NOMO-1 treated with dmso at 0.1 percent for 144 hours (cell line): Measurements from ENCODE around the gene LY86.

Experiments
- DNase-seq: peaks from one replicate; lab custom pipeline; 2025; ENCODE audit not compliant: unreplicated experiment; lab: John Stamatoyannopoulos, UW

The LY86 gene

DNA sequence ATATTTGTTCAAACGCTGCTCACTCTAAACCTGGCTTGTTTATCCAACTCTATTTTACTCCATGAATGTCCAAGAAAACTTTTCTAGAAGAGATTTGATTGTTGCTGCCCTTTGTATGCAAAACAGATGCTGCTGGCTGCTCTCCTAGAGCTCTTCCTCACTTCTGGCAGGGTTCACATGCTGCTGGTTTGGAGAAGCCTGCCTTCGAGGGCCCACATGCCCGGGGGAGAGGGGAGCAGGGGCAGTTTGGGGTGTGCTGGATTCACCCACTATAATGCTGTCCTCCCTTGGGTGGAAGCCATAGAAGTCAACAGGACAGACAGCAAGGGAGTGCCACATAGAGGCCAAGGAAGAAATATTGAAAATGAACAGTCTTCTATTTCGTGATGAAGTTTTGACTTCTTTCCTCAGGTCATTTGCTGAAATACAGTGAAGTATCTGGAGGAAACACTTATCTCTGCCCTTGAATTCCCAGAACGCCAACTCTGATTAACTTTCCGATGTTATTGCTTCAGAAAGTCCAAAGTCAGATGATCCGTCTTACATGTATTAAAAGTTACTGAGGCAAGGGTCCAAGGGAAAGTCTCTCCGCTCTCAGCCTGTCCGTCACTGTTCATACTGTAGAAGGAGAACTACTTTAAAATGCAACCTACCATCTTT, 32.4 kb downstream of the LY86 start:
- no peak for DNase-seq

DNA sequence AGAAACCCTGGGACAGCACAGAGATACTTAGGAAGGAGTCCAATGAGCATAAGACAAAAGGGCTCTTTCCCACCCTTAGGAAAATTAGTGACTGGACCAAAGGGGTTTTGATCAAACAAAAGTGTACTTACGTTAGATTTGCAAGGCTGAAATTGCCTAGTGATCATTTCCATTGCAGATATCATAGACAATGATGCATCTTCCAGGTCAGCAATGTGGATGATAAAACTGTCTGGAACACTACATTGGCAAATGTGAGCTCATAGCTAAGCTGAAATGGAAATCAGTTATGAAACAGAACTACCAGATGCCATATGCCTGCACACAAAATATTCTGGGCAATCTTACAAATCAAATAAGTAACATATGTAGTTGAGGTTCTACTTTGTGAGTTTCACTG, 34.0 kb downstream of the LY86 start:
- no peak for DNase-seq

DNA sequence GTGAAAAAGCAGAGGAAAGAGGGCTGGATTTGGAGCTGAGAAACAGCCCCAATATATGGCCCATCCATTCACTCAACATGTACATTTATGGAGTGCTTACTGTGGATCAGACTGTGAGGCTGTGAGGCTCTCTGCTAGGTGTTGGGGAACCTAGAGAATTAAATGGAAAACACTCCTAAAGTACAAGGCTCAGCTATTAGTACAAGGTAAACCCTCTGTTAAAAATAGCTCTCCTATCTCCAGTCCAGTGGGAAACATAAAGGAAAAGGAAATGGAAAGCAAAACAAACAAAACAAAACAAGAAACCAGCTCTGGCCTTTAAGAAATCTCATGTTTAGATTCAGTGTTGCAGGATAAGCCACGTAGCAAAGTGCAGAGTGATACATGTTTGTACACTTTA, 35.0 kb downstream of the LY86 start:
- DNase-seq = no peak

DNA sequence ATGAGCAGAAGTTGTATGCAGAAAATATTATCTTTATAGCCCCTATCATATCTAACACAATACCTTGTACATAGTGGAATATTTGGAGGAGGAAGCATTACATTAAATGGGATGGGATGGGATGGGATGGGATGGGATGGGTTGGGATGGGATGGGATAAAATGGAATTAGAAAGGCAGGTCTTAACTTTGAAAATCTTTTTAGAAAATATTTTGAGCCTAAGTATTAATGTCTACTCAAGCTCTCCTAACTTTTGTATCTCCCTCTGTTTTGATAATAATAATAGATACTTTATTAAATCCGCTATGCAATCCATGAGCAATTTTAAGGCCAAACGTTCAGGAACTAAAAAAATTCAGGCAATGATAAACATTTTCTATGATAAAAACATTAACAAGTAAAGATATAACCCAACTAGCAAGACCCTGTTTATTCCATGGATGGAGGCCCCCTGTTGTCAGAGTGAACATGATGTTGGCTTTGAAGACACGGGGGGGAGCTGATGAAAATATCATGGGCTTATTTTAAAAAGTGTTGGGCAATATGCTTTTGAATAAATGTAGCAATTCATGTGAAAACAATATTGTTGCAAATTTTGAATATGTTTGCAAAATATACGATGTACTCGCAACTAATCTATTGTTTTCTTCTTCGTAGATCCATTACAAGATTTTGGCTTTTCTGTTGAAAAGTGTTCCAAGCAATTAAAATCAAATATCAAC, 35.9 kb downstream of the LY86 start:
- no peak for DNase-seq

DNA sequence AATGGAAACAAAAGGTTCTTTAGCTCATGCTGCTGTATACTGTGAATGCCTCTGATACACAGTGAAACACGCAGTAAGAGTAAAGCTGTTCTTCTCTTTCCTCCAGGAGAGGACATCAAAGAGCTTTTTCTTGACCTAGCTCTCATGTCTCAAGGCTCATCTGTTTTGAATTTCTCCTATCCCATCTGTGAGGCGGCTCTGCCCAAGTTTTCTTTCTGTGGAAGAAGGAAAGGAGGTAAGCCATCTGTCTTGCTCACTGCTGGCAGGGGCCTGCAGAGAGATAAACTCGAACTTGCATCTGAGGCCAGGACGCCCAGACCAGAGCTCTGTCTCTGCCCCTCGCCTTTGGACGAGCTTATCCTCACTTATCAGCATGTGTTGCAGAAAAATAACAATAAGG, 37.7 kb downstream of the LY86 start:
- DNase-seq = no peak

DNA sequence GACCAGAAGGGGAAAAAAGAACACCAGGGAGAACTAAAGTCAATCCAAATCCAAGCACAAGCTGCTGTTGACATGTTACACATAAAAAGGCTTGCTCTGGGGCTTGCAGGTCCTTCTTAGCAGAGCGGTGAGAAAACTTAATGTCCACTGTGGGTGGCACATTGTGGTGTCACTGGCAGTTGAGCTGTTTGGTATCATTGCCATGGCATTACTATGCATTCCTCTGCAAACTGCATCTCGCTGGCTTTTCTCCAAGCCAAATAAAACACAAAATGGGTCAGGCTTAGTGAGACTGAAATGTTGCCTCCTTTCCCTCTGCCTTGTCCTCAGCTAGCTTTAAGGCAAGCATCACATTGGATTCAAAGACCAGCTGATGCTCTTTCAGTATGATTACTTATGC, 40.9 kb downstream of the LY86 start:
- DNase-seq = no peak

DNA sequence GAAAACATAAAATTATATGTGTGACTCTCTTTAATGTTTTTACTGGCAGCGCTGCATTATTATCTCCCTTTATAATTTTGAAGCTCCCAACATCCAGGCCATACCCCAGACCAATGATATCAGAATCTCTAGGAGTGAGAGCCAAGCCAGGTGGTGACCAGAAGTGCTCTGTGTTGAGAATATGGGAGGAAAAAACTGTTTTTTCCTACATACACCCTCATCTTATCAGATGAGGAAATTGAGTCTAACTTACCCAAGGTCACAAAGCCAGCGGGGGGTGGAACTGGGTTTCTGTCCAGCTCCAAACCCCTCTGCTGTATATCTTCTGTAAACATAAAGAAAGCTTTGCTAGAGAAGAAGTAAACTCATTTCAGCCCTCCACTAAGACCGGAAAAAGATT, 42.5 kb downstream of the LY86 start:
- no peak for DNase-seq

DNA sequence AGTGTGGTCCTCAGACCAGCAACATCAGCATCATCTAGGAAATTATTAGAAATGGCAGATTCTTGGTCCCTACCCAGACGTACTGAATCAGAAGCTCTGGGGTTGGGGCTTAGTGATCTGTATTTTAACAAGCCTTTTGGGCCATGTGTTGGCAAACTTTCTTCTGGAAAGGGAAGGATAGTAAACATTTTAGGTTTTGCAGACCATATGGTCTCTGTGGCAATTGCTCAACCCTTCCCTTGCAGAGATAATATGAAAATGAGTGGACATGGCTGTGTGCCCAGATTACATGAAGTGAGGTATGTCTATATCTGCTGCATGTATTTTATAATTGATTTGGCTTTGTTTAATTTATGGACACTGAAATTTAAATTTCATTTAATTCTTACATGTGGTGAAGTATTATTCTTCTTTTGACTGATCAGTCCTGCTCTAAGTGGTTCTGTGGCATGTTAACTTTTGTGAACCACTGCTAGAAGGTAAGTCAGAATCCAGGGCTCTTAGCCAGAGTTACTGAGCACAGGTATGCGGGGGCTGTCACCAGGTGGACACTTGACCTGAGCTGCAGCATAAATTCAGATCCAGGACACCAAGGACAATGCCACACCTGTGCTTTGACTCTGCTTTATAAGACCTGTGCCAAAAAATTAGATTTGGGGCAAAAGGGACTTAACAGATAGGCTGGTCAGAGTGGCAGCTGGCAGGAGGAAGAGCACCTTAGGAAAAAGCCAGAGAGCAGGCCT, 43.2 kb downstream of the LY86 start:
- DNase-seq = no peak

DNA sequence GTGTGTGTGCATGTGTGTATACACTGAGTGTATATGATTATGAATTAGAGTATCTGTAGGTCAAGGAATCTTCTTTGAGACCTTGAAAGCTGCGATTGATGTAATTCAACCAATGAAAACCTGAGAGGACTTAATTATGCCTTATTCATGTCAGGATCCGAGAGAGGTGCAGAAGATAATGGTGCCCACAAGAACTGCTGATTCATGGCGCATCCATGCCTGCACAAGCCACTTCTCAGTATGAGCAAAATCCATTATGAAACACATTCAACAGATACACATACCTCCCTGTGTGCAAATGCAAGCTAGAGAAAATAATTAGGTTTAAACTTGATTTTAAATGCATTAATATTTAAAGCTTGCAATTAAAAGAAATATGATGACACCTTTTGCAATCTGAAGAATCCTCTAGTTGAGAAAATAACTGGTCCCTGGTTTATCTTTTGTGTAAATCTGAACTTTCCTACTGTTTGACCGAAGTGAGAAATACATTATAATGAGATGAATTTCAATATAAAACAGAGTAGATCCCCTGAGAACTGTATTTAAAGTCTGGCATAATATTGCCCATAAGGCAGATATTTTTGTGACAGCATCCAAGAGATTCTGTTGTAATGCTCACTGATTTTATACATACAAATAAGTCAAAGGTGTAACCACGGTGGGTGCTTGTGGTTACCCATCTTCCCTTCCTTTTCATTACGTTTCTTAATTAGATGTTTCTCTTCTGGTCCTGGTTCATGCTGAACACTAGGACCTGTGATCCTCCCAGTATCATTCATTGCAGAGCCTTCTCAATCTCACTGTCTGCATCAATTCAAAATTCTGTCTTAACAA, 45.6 kb downstream of the LY86 start:
- no peak for DNase-seq

DNA sequence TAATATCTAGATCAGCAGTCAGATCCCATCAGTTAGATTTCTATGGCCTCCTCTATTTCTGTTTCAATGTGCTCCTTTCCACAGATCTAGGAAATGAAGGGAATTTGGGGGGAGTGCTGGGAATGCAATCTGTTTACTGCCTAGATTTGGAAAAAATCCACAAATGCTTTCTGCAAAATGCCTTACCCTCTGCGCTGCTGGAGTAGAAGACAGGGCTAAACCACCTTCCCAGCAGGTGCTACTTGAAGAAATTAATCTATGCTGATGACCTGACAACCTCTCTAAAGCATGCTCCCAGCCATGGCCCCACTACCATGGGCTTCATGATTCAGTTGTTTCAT, 46.2 kb downstream of the LY86 start:
- no peak for DNase-seq

DNA sequence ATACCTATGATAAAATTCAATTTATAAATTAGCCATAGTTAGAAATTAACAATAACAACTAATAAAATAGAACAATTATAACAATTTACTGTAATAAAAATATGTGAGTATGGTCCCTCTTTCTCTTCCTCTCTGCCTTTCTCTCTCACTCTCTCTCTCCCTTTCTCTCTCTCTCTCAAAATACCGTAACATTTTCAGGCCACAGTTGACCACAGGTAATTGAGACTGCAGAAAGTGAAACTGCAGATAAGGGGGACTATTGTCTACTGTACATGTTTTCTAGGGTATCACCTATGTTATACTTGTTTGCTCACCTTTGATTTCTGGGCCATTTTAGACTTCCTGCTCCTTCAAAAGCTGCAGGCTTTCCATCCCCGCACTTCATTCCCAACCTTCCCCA, 46.8 kb downstream of the LY86 start:
- no peak for DNase-seq

DNA sequence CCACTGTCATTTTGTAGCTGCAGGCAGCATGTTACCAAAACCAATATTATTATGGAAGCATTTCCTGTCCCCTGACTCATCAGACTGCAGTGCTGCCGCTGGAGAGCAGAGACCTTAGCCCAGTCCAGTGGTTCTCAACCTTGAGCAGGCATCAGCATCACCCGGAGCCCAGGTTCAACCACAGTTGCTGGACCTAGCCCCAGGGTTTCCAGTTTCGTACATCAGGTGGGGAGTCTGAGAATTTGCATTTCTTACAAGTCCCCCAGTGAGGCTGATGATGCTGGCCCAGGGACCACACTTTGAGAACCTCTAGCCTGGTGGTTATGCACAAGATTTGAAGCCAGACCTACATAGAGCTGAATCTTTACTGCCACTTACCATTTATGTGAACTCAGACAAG, 47.3 kb downstream of the LY86 start:
- DNase-seq = no peak

DNA sequence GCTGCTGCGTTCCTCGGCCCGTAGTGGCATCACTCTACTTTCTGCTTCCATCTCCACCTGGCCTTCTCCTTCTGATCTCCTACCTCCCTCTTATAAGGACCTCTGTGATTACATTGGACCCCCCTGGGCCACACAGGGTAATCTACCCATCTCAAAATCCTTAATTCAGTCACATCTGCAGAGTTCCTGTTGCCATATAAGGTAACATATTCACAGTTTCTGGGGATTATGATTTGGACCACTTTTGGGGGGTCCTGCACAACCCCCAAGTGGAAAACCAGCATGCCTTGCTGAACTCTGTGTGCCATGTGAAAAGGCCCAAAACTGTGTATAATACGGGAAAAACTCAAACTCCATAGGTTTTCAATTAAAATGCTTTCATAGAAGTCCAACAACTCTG, 51.1 kb downstream of the LY86 start:
- no peak for DNase-seq

DNA sequence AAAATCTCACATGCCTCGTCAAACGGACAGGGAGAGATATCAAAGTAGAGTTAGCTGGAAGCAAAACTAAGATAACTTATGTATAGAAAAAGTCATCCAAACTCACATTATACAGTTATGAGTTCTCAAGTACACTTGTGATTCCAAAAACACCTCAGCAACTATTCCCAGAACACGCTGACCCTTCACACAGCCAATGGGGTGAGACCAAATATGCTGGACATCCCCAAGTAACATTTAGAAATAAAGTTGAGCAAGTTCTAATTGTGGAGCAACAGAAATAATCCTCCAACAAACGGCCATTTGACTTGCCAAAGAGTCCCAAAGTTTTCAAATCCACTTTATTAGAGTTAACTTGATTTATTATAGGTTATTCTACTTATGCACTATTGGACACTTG, 52.4 kb downstream of the LY86 start:
- DNase-seq = no peak

DNA sequence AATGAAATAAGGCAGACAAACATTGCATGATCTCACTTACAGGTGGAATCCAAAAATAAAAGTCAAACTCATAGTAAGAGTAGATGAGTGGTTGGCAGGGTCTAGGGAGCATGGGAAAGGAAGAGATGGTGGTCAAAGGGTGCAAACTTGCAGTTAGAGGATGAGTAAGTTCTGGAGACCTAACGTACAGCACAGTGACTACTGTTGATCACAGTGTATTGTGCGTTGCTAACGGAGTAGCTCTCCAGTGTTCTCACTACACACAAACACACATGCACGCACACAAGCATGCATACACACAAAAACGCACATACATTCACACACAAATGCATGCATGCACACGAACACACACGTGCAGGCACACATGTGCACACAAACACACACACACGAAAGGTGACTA, 54.9 kb downstream of the LY86 start:
- no peak for DNase-seq

DNA sequence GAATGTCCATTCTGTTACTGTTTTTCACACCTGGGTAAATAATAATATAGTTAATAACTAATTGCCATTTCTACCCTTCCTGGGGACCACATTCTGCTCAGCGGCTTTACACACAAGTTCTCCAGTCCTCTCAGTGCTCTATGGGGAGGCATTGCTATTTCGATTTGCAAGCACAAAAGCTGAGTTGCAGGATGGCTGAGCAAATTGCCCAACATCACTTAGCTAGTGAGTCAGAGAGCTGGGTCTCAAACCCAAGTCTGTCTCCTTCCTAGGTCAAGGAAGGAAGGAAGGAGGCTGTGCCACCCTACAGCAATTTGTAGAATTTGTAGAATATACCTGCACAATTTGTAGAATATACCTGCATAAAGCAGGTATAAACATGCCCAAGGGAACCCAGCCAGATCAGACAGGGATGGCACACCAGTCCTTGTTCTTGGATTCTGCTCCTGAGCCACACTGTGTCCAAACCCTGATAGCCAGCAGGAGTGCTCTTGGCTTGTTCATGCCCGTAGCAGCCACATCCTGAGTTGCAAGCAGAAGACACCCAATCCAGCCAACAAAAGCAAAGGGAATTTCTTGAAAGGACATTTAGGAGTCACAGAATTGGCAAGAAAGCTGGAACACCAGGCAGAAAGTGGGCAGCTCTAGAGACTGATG, 56.9 kb downstream of the LY86 start:
- DNase-seq = no peak

DNA sequence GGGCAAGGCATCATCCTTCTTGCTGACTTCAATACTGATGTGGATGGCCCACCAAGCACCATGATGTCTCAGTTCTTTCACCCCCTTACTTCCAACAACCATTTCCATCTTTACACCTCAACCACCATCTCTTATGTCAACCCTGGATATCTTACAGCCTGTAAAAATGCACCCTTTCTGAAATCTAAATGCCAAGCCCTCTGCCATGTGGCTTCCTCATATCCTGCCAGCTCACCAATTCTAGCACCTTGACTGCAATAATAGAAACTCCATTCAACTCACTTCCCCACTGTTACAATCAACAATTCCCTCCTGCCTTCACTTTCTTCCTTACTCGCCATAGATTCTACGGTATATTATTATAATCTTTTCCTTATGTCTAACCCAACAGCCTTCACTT, 57.9 kb downstream of the LY86 start:
- DNase-seq = no peak

DNA sequence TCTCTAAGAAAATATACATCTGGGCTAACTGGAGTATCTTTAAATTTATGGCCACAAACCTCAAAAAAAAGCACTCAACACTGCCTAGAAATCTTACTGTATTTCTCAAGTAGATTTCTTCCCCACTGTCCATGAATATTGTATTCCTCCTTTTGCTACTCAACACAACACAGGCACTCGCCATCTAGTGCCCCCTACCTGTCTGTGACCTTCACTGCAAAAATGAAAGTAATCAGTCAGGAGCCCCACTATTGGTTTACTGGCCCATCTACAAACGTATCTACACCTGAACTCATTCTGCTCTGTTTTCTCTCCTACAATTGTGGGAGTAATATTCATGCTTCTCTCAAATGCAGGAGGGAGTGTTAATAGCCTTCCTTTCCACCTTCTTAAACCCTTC, 58.3 kb downstream of the LY86 start:
- DNase-seq = no peak

DNA sequence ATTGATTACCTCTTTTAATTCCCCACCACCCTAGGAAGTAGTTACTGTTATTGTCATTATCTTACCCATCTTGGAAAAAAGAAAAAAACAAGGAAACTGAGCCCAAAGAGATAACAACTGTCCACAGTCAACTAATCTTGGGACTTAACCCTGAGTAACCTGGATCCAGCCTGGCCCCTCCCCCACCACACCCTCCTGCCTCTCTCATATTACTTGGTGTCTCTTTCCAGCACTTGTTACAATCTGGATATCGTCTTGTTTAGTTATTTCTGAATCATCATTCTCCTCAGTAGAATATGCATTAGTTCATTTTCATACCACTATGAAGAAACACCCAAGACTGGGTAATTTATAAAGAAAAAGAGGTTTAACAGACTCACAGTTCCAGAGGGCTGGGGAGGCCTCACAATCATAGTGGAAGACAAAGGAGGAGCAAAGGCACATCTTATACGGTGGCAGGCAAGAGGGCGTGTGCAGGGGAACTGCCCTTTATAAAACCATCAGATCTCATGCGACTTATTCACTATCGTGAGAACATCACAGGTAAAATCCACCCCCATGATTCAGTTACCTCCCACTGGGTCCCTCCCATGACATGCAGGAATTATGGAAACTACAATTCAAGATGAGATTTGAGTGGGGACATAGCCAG, 60.3 kb downstream of the LY86 start:
- no peak for DNase-seq

DNA sequence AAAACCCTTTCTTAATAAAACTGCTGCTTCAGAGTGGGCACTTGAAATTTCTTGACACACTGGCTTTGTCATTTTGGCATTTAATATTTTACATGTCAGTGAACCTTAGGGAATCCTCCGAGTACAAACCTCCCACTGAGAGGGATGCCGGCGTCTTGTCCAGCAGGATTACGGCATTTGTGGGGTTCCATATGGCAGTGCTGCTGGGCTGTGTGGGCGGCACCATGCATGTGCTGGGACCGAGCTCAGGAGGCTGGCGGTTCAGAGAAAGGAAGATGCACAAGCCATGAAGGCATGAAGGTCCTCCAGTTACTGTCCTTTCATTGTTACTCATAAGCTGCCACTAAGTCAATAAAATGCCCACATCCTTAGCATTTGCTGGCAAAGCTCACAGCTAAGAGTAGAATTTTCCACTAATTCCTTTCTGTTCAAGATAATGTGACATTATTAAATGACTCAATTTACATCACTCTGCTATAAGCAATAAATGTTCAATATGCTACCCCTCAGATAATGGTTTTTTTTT, 61.4 kb downstream of the LY86 start:
- DNase-seq = no peak
